Hematopoietic multipotent progenitor cell treated with erythropoietin and hydrocortisone succinate and interleukin-3 and kit ligand, for 17 days (in vitro differentiated cells): ENCODE results near the gene TMEM132D.

Experiments
- DNase-seq: peaks from one replicate; pipeline ENCODE4 v3.0.0-alpha.2; 2015; ENCODE audit warnings: low spot score

The TMEM132D gene

DNA sequence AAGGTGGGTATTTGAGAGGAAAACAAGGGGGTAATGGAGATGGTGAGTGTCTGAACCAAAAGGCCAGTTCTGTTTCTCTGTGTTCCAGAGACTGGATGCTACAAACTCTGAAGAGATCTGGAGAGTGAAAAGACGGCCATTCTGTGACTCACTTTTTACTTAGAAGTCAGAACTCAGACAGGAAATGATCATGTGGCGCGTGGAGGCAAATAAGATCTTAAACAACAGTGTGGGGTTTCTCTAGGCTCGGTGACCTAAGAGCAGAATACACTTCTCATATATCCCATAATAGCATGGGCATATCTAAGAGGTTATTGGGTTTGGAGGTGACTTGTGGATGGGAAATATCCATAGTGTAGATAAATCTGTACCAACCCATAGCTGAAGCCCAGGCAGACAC, 463.5 kb downstream of the TMEM132D start:
- DNase-seq: no peak

DNA sequence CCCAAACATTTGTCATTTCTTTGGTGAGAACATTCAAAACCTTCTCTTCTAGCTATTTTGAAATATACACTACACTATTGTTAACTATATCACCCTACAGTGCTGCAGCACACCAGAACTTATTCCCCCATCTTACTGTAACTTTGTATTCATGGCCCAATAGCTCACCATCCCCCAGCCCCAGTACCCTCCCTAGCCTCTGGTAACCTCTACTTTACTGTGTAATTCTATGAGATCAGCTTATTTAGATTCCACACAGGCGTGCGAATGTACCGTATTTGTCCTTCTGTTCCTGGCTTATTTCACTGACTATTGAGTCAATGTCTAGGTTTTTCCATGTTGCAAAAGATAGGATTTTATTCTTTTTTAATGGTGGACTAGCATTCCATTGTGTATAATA, 469.0 kb downstream of the TMEM132D start:
- no peak for DNase-seq

DNA sequence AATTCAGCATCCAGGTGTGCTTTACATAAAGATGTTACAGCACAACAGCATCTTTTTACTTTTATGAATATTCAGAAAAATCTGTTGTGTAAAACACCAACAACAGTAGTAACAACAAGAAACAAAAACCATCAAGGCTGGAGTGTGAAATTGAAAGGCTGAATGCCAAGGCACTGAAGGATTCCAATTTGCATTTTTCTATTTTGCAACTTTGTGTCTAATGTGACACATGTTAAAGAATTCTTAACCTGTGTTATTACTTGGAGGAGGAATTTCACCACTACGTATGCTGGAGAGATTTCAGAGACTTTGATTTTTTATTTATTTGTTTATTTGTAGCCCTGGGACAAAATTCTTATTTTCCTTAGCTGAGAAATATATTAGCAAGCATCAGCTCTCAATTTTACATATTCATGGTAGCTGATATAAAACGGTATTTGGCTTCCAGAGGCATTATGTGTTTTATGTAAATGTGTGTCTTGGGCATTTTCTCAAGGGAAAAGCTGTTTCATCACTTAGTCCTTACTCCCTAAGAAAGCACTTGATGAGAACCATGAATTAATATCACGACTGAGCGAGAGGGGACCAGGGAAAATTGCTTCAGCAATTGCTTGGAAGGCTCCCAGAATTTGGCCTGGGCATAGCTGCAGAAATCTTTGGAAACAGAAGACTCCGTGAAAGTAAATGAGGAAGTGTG, 475.4 kb downstream of the TMEM132D start:
- DNase-seq: no peak

GRCh38 chr12:129423041-129423580, 480.7 kb downstream of the TMEM132D start:
- DNase-seq: no peak

GRCh38 chr12:129413295-129413694, 490.5 kb downstream of the TMEM132D start:
- DNase-seq: no peak

- no peak for DNase-seq
These were observed 494.5 kb downstream of the TMEM132D start for GRCh38 chr12:129409281-129409680.

DNA sequence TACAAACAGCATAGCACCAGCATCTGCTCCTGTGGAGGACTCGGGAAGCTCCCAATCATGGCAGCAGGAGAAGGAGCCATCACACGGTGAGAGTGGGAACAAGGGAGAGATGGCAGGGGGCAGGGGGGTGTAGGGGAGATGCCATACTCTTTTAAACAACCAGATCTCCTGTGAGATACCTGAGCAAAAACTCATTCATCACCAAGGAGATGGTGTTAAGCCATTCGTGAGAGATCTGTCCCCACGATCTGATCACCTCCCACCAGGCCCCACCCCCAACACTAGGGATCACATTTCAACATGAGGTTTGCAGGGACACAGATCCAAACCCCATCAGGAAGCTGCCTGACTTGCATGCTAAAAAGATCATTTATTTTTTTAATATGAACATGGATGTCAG, 499.3 kb downstream of the TMEM132D start:
- DNase-seq: no peak

DNA sequence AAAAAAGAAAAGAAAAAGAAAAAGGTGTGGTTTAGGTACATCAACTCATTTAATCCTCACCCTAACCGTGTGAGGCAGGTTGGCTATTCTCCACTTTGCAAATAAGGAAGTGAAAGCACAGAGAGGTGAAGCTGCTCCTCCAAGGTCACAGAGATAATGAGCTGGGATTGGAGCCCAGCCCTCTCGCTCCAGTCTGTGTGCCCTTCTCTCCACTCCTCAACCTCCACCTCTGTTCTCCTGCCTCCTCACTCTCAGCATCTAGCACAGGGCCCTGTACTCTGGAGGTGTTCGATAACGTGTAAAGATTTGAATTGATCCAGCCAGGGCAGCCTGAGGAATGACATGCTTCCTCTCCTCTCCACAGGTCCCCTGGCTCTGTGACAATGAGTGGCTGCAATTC, 502.3 kb downstream of the TMEM132D start:
- no peak for DNase-seq

GRCh38 chr12:129394177-129394825, 509.5 kb downstream of the TMEM132D start:
- no peak for DNase-seq

GRCh38 chr12:129393357-129393937, 510.4 kb downstream of the TMEM132D start:
- no peak for DNase-seq

DNA sequence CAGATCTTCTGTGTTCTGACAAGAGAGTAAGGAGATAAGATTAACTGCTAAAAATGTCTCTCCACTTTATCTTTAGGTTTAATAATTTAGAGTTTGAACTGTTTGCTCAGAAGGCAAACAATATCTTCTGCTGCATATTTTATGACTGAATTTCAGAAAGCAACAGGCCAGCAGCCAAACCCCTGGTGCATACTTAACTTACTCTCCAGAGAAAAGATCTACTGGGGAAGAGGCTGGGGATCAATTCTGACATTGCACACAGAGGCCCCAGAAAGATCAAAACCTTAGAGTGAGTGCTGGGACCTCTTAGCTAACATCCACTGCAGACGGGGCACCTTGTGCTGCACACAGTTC, 518.2 kb downstream of the TMEM132D start:
- no peak for DNase-seq

GRCh38 chr12:129383956-129384355, 519.9 kb downstream of the TMEM132D start:
- DNase-seq: no peak

DNA sequence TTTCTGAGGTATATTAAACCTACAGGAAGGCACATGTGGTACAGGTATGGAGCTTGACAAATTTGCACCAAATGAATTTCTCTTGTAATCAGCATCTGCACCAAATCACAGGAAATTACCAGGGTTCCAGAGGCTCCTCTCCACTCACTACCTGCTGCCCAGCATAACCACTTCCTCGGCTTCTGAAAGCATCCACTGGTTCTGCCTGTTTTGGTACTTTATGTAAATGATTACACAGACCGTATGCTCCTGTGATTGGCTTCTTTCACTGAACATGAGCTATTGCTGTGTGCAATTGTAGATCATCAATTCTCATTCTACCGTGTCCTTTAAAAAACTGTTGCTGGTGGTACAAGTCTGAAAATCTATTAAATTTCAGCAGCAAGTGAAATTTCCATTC, 522.1 kb downstream of the TMEM132D start:
- no peak for DNase-seq

DNA sequence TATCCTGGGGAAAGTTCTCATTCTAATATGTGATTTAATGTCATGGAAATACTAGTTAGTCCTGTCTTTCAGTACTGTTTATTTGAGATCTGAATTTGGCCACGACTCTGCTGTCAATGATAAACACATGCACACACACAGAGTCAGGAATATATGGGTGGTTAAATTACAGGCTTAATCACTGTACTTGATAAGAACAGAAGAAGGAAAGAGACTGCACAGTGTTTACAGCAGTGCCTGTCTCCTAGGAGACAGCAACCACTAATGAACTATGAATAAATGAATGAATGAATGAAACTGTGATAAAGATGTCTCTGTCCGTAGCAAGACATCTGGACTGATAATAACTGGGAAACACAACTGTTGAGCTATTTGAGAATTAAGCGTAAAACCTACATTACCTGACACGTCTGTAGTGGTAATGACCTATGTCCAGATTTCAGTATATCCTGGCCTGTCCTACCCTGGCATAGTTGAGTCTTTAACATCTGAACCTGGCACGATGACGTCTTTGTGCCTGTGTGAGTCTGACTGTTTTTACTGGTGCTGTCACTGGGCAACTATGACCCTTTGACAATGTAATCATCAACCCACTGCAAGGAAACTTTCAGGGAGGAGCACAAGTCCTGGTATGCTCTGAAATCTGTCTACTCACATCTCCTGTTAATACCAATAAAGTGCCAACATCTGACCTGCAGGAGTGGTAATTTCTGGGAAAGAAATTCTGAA, 524.6 kb downstream of the TMEM132D start:
- no peak for DNase-seq

DNA sequence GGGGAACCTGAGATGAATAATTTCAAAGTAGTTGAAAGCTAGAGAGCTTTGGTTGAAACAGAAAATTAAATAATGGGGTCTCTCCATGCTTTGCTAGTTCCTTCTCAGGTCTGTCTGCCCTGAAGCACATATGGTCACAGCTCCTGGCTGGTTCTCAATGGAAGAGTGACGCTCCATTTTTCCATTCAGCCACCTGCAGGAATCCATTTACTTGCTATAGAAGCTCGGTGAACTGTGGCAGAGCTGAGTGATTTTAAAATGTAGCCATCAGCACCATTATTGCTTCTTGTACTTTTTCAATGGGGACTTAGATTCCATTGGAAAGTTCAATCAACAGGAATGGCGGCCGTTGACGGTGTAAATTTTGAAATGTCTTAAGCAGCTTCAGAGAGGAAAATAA, 525.3 kb downstream of the TMEM132D start:
- DNase-seq: no peak

- DNase-seq: no peak
These were observed 530.1 kb downstream of the TMEM132D start for GRCh38 chr12:129373746-129374145.

GRCh38 chr12:129372876-129373275, 530.9 kb downstream of the TMEM132D start:
- no peak for DNase-seq

DNA sequence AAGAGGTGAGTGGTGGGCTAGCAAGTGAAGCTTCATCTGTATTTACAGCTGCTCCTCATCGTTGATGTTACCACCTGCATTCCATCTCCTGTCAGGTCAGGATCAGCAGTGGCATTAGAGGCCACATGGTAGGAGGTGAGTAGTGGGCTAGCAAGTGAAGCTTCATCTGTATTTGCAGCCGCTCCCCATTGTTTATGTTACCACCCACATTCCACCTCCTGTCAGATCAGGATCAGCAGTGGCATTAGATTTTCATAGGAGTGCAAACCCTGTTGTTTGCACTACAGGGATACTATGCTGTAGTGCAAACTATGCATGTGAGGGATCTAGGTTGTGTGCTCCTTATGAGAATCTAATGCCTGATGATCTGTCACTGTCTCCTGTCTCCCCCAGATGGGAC, 531.5 kb downstream of the TMEM132D start:
- no peak for DNase-seq

DNA sequence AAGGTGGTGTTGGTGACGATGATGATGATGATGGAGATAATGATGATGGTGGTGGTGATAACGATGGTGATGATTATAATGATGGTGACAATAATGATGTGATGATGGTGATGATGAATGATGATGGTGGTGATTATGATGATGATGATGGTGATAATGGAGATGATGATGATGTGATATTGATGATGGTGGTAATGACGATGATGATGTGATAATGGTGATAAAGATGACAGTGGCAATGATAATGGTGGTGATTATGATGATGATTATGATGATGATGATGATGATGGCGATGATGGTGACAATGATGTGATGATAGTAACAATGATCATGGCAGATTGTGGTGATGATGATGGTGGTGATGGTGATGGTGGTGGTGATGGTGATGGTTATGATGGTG, 532.6 kb downstream of the TMEM132D start:
- DNase-seq: no peak

- DNase-seq: no peak
These were observed 537.2 kb downstream of the TMEM132D start for GRCh38 chr12:129366656-129367055.

DNA sequence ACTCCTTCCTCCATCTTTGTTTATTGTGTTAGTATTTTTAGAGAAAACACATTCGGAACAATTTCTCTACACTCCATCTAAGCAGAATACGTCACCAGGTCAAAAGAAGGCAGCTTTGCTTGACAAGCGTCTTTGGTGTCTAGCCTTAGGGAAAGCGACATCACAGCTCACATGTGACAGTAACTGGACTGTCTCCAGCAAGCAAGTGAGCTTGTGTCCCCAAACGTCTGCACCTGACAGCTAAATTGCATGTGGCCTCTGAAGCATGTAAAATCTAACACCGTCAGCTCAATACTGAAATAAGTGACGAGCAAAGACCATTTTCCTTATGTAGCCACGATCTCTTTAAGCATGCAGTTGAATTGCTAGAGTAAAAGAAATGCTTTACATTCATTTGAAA, 540.8 kb downstream of the TMEM132D start:
- DNase-seq: no peak

- DNase-seq: no peak
These were observed 546.6 kb downstream of the TMEM132D start for GRCh38 chr12:129357233-129357632.

- DNase-seq: no peak
These were observed 552.3 kb downstream of the TMEM132D start for GRCh38 chr12:129351481-129351880.
